Stimulated activated CD8-positive, alpha-beta memory T cell treated with anti-CD3 and anti-CD28 coated beads, Interleukin-12 subunit alpha, Interleukin-12 subunit beta, amount 100 ng/mL, for 1 hour (primary cell): ENCODE measurements around the gene FYN.

Source experiments
- DNase-seq: peaks from one replicate; pipeline ENCODE4 v3.0.0-alpha.2; 2020; ENCODE audit warnings: low read depth

The FYN gene

GRCh38 chr6:111747829-111748228 is 125.4 kb downstream of the FYN start:
- DNase-seq: no peak

- no peak for DNase-seq
Observed at GRCh38 chr6:111747396-111747795, 125.9 kb downstream of the FYN start.

GRCh38 chr6:111746983-111747382 is 126.3 kb downstream of the FYN start:
- DNase-seq: no peak

- DNase-seq: no peak
Observed at GRCh38 chr6:111745636-111746035, 127.6 kb downstream of the FYN start.

- DNase-seq: no peak
Observed at GRCh38 chr6:111745186-111745585, 128.1 kb downstream of the FYN start.

- no peak for DNase-seq
Observed at GRCh38 chr6:111743862-111744692, 129.2 kb downstream of the FYN start.

- no peak for DNase-seq
Observed at GRCh38 chr6:111743360-111743759, 129.9 kb downstream of the FYN start.

- DNase-seq: no peak
Observed at GRCh38 chr6:111741177-111741952, 131.9 kb downstream of the FYN start.

GRCh38 chr6:111740506-111740905 is 132.7 kb downstream of the FYN start:
- no peak for DNase-seq

- DNase-seq: no peak
Observed at GRCh38 chr6:111739257-111739696, 134.0 kb downstream of the FYN start.

- DNase-seq: no peak
Observed at GRCh38 chr6:111738631-111739030, 134.6 kb downstream of the FYN start.

- DNase-seq: no peak
Observed at GRCh38 chr6:111738156-111738555, 135.1 kb downstream of the FYN start.

- no peak for DNase-seq
Observed at GRCh38 chr6:111737065-111737521, 136.2 kb downstream of the FYN start.

GRCh38 chr6:111736005-111736608 is 137.1 kb downstream of the FYN start:
- no peak for DNase-seq

- DNase-seq: no peak
Observed at GRCh38 chr6:111734068-111735061, 138.9 kb downstream of the FYN start.

GRCh38 chr6:111732390-111732789 is 140.9 kb downstream of the FYN start:
- DNase-seq: no peak

- no peak for DNase-seq
Observed at GRCh38 chr6:111731456-111732195, 141.6 kb downstream of the FYN start.

GRCh38 chr6:111730864-111731263 is 142.4 kb downstream of the FYN start:
- no peak for DNase-seq

GRCh38 chr6:111727802-111728201 is 145.4 kb downstream of the FYN start:
- no peak for DNase-seq

- no peak for DNase-seq
Observed at GRCh38 chr6:111727041-111727440, 146.2 kb downstream of the FYN start.
